WTC11 (cell line): ENCODE data around the gene RFX6. TPM values are rescaled to one million over a fixed set of nuclear protein-coding genes. Genes with fewer than 3 reads are reported as not detected.

Source experiments
- ATAC-seq: fragments of 200-7000 bp; cut with Tn5 transposase; 2 replicates; pipeline ENCODE4 v1.10.0; 2021; ENCODE audit warnings: mild to moderate bottlenecking, moderate library complexity
- CTCF ChIA-PET: fragments of 300-600 bp; sonication (Branson Sonifier 250); formaldehyde crosslinking; loops from one replicate; lab custom pipeline; 2021; ENCODE audit warnings: antibody characterized with exemption; lab: Charles Lee
- POLR2A ChIA-PET: fragments of 350-600 bp; sonication (Branson Sonifier 250); formaldehyde crosslinking; loops from one replicate; lab custom pipeline; 2021; ENCODE audit warnings: antibody characterized with exemption; lab: Charles Lee
- DNase-seq: peaks from one replicate; pipeline ENCODE4 v3.0.0; 2021; ENCODE audit warnings: low spot score
- H3K27ac Mint-ChIP-seq: 2 replicates; pipeline ENCODE4 v1.8.0; 2021; ENCODE audit warnings: mixed read lengths
- H3K27me3 Mint-ChIP-seq: 2 replicates; pipeline ENCODE4 v1.8.0; 2021; ENCODE audit warnings: low read depth, mild to moderate bottlenecking, moderate library complexity, mixed read lengths
- H3K36me3 Mint-ChIP-seq: 2 replicates; pipeline ENCODE4 v1.8.0; 2021; ENCODE audit warnings: mixed read lengths
- H3K4me1 Mint-ChIP-seq: 2 replicates; pipeline ENCODE4 v1.8.0; 2022; ENCODE audit warnings: mixed read lengths
- H3K4me3 Mint-ChIP-seq: 2 replicates; pipeline ENCODE4 v1.8.0; 2021; ENCODE audit warnings: mild to moderate bottlenecking, moderate library complexity, mixed read lengths
- H3K9me3 Mint-ChIP-seq: 2 replicates; pipeline ENCODE4 v1.8.0; 2021; ENCODE audit warnings: mixed read lengths
- ATF2 ChIP-seq: sonication (generic); formaldehyde crosslinking; IDR thresholded peaks from 2 replicates; pipeline ENCODE4 v1.8.1; 2022; ENCODE audit warnings: low read depth, missing genetic modification reagents, borderline replicate concordance
- CBFB ChIP-seq: sonication (generic); formaldehyde crosslinking; IDR thresholded peaks from 2 replicates; pipeline ENCODE4 v1.8.1; 2022; ENCODE audit warnings: mild to moderate bottlenecking, low read depth, missing genetic modification reagents
- CREB1 ChIP-seq: sonication (generic); formaldehyde crosslinking; IDR thresholded peaks from 2 replicates; pipeline ENCODE4 v1.8.0; 2023; ENCODE audit warnings: mild to moderate bottlenecking, missing genetic modification reagents
- ESRRA ChIP-seq: sonication (generic); formaldehyde crosslinking; IDR thresholded peaks from 2 replicates; pipeline ENCODE4 v1.8.1; 2022; ENCODE audit warnings: mild to moderate bottlenecking, missing genetic modification reagents, borderline replicate concordance
- FOXK1 ChIP-seq: sonication (generic); formaldehyde crosslinking; IDR thresholded peaks from 2 replicates; pipeline ENCODE4 v1.8.0; 2022; ENCODE audit warnings: mild to moderate bottlenecking, moderate library complexity, missing genetic modification reagents
- GTF2I ChIP-seq: fragments of 250-450 bp; sonication (Bioruptor Pico); conservative IDR thresholded peaks from 2 replicates; pipeline ENCODE4 v1.4.0; 2021; ENCODE audit warnings: mild to moderate bottlenecking
- IRF2 ChIP-seq: sonication (generic); formaldehyde crosslinking; IDR thresholded peaks from 2 replicates; pipeline ENCODE4 v1.8.0; 2022; ENCODE audit warnings: low read depth, missing genetic modification reagents, borderline replicate concordance
- NFATC4 ChIP-seq: fragments of 250-450 bp; sonication (Bioruptor Pico); IDR thresholded peaks from 2 replicates; pipeline ENCODE4 v1.9.0; 2021; ENCODE audit warnings: mild to moderate bottlenecking
- OVOL2 ChIP-seq: fragments of 250-450 bp; sonication (Bioruptor Pico); IDR thresholded peaks from 2 replicates; pipeline ENCODE4 v1.9.0; 2021; ENCODE audit warnings: mild to moderate bottlenecking, borderline replicate concordance
- PRRX2 ChIP-seq: fragments of 250-450 bp; sonication (Bioruptor Pico); IDR thresholded peaks from 2 replicates; pipeline ENCODE4 v1.8.0; 2021; ENCODE audit warnings: mild to moderate bottlenecking
- RELA ChIP-seq: sonication (generic); formaldehyde crosslinking; IDR thresholded peaks from 2 replicates; pipeline ENCODE4 v1.8.1; 2022; ENCODE audit warnings: missing genetic modification reagents, mild to moderate bottlenecking, borderline replicate concordance
- SMAD3 ChIP-seq: sonication (generic); formaldehyde crosslinking; IDR thresholded peaks from 2 replicates; pipeline ENCODE4 v1.8.0; 2022; ENCODE audit warnings: missing genetic modification reagents, mild to moderate bottlenecking, borderline replicate concordance
- SMAD4 ChIP-seq: sonication (generic); formaldehyde crosslinking; IDR thresholded peaks from 2 replicates; pipeline ENCODE4 v1.8.0; 2022; ENCODE audit warnings: mild to moderate bottlenecking, missing genetic modification reagents
- STAT6 ChIP-seq: sonication (generic); formaldehyde crosslinking; conservative IDR thresholded peaks from 2 replicates; pipeline ENCODE4 v1.8.1; 2023; ENCODE audit warnings: mild to moderate bottlenecking, low read depth, missing genetic modification reagents, moderate library complexity
- ZBTB43 ChIP-seq: sonication (generic); formaldehyde crosslinking; IDR thresholded peaks from 2 replicates; pipeline ENCODE4 v1.8.1; 2023; ENCODE audit warnings: mild to moderate bottlenecking, missing genetic modification reagents
- ZMAT4 ChIP-seq: fragments of 250-450 bp; sonication (Bioruptor Pico); IDR thresholded peaks from 2 replicates; pipeline ENCODE4 v1.9.0; 2021; ENCODE audit warnings: mild to moderate bottlenecking
- ZNF317 ChIP-seq: sonication (generic); formaldehyde crosslinking; IDR thresholded peaks from 2 replicates; pipeline ENCODE4 v1.8.1; 2023; ENCODE audit warnings: low read depth, mild to moderate bottlenecking, moderate library complexity, missing genetic modification reagents, borderline replicate concordance
- ZNF532 ChIP-seq: fragments of 250-450 bp; sonication (Bioruptor Pico); IDR thresholded peaks from 2 replicates; pipeline ENCODE4 v1.9.0; 2021; ENCODE audit warnings: mild to moderate bottlenecking, borderline replicate concordance
- ZSCAN18 ChIP-seq: fragments of 250-450 bp; sonication (Bioruptor Pico); IDR thresholded peaks from 2 replicates; pipeline ENCODE4 v2.1.2; 2022; ENCODE audit warnings: mild to moderate bottlenecking, moderate library complexity
- total RNA-seq: library from RNA; stranded (reverse); gene quantifications from 3 replicates; pipeline ENCODE4 v1.2.3, GENCODE V29; 2021

Gene RFX6
- total RNA-seq, 1 experiment from 2014 or later: not detected

- POLR2A ChIA-PET: no interaction called here
- DNase-seq: no peak
- H3K36me3 Mint-ChIP-seq: no peaks in the 10 kb centered on the region
- ATAC-seq: no peak
- H3K9me3 Mint-ChIP-seq: no peaks in the 10 kb centered on the region
- H3K27ac Mint-ChIP-seq: no peak overlapping the region
- no peaks in the 10 kb centered on the region for H3K27me3 Mint-ChIP-seq
- H3K4me1 Mint-ChIP-seq: no peaks in the 10 kb centered on the region
- TF ChIP-seq OVOL2 (CRISPR knock-in tag): no peak
- TF ChIP-seq ZSCAN18 (CRISPR knock-in tag): no peak
- no peak for TF ChIP-seq STAT6 (CRISPR knock-in tag)
- TF ChIP-seq ZNF532 (CRISPR knock-in tag): no peak
- no peak for TF ChIP-seq NFATC4 (CRISPR knock-in tag)
- TF ChIP-seq FOXK1: no peak
- no peak for TF ChIP-seq GTF2I (CRISPR knock-in tag)
- no peak for TF ChIP-seq PRRX2 (CRISPR knock-in tag)
- TF ChIP-seq ZNF317 (CRISPR knock-in tag): no peak
- TF ChIP-seq RELA (CRISPR knock-in tag): no peak
- TF ChIP-seq, all 79 proteins: peak for 0
- CTCF ChIA-PET: no interaction called here
- no peak overlapping the region for H3K4me3 Mint-ChIP-seq
These were observed 17.6 kb downstream of the RFX6 start for GRCh38 chr6:116894669-116895068.

- POLR2A ChIA-PET: no interaction called here
- ATAC-seq: no peak
- CTCF ChIA-PET: no interaction called here
These were observed 18.9 kb downstream of the RFX6 start for GRCh38 chr6:116895935-116896334.

GRCh38 chr6:116902634-116903033 lies 25.6 kb downstream of the RFX6 start:
- POLR2A ChIA-PET: no interaction called here
- Mint-ChIP-seq H3K27ac (no peak overlapping the region), H3K36me3 (0 out of 2 replicates have a peak, but pooled peaks cover 3% of the 10 kb centered on the region)
- no peak for TF ChIP-seq ESRRA (CRISPR knock-in tag)
- no peak for TF ChIP-seq OVOL2 (CRISPR knock-in tag)
- TF ChIP-seq IRF2 (CRISPR knock-in tag): no peak
- TF ChIP-seq CBFB: no peak
- TF ChIP-seq SMAD4 (CRISPR knock-in tag): no peak
- no peak for TF ChIP-seq ZMAT4 (CRISPR knock-in tag)
- no peak for TF ChIP-seq SMAD3
- no peak for TF ChIP-seq ZBTB43
- TF ChIP-seq ATF2 (CRISPR knock-in tag): no peak

More at GRCh38 chr6:116895935-116896334, 18.9 kb downstream of the RFX6 start:
- no peaks in the 10 kb centered on the region for H3K9me3 Mint-ChIP-seq
- H3K4me1 Mint-ChIP-seq: no peaks in the 10 kb centered on the region
- H3K27me3 Mint-ChIP-seq: no peaks in the 10 kb centered on the region
- no peak overlapping the region for H3K4me3 Mint-ChIP-seq
- H3K27ac Mint-ChIP-seq: no peak overlapping the region
- no peak for TF ChIP-seq SMAD4 (CRISPR knock-in tag)
- TF ChIP-seq ZMAT4 (CRISPR knock-in tag): no peak
- TF ChIP-seq CREB1 (CRISPR knock-in tag): no peak
- no peak for DNase-seq
- H3K36me3 Mint-ChIP-seq: no peaks in the 10 kb centered on the region

More at GRCh38 chr6:116902634-116903033, 25.6 kb downstream of the RFX6 start:
- H3K4me3 Mint-ChIP-seq: no peak overlapping the region
- no peaks in the 10 kb centered on the region; the same call in 1 of the 2 replicates for H3K27me3 Mint-ChIP-seq
- no peaks in the 10 kb centered on the region for H3K4me1 Mint-ChIP-seq
- DNase-seq: no peak
- CTCF ChIA-PET: no interaction called here
- no peak for ATAC-seq
- H3K9me3 Mint-ChIP-seq: peaks cover 18% of the 10 kb centered on the region
